ENCODE data around the gene PLEKHA5.
"Not testable (repeated sequence)": the region's sequence is repeated elsewhere in the genome, so short reads cannot be mapped to it uniquely, and the experiment has no call there.

Gene PLEKHA5

GRCh38 chr12:19338405-19338804, 208.9 kb downstream of the PLEKHA5 start:
- H3K9me3 ChIP-seq: no peaks in the 10 kb centered on the region
- H3K27ac ChIP-seq: no peak overlapping the region
- TF ChIP-seq CTCF (IDR thresholded peaks at IDR 0.05): no peak
- H3K36me3 ChIP-seq: no peaks in the 10 kb centered on the region
- no peaks in the 10 kb centered on the region for H3K4me1 ChIP-seq (ENCODE audit: control insufficient read depth in 1 of 2, insufficient read depth in 1 of 2, low read depth in 1 of 2, low read length in 1 of 2)
- no peak overlapping the region for H3K4me3 ChIP-seq (ENCODE audit: low read depth in 1 of 2, low read length in 1 of 2)
- H3K27me3 ChIP-seq: no peaks in the 10 kb centered on the region

GRCh38 chr12:19350850-19351249, 221.3 kb downstream of the PLEKHA5 start:
- H3K27ac ChIP-seq; H3K36me3 ChIP-seq; H3K9me3 ChIP-seq; H3K27me3 ChIP-seq; H3K4me1 ChIP-seq (ENCODE audit: control insufficient read depth in 1 of 2, insufficient read depth in 1 of 2, low read depth in 1 of 2, low read length in 1 of 2); H3K4me3 ChIP-seq (ENCODE audit: low read depth in 1 of 2, low read length in 1 of 2): not testable (repeated sequence)

GRCh38 chr12:19351346-19351745, 221.8 kb downstream of the PLEKHA5 start:
- no peaks in the 10 kb centered on the region for H3K27me3 ChIP-seq
- no peaks in the 10 kb centered on the region for H3K4me1 ChIP-seq (ENCODE audit: control insufficient read depth in 1 of 2, insufficient read depth in 1 of 2, low read depth in 1 of 2, low read length in 1 of 2)
- no peak overlapping the region for H3K4me3 ChIP-seq (ENCODE audit: low read depth in 1 of 2, low read length in 1 of 2)
- no peak for TF ChIP-seq CTCF (IDR thresholded peaks at IDR 0.05)
- H3K27ac ChIP-seq: no peak overlapping the region
- no peaks in the 10 kb centered on the region for H3K9me3 ChIP-seq
- no peaks in the 10 kb centered on the region for H3K36me3 ChIP-seq

- TF ChIP-seq CTCF (IDR thresholded peaks at IDR 0.05): no peak
- Histone ChIP-seq H3K36me3 (no peaks in the 10 kb centered on the region), H3K4me1 (ENCODE audit: control insufficient read depth in 1 of 2, insufficient read depth in 1 of 2, low read depth in 1 of 2, low read length in 1 of 2) (no peaks in the 10 kb centered on the region), H3K27ac (no peak overlapping the region), H3K4me3 (ENCODE audit: low read depth in 1 of 2, low read length in 1 of 2) (no peak overlapping the region), H3K9me3 (no peaks in the 10 kb centered on the region), H3K27me3 (no peaks in the 10 kb centered on the region)
Measured at GRCh38 chr12:19369691-19370148, 240.2 kb downstream of the PLEKHA5 start.

GRCh38 chr12:19373586-19373985, 244.1 kb downstream of the PLEKHA5 start:
- no peak for TF ChIP-seq CTCF (IDR thresholded peaks at IDR 0.05)
- no peaks in the 10 kb centered on the region for H3K27me3 ChIP-seq
- no peaks in the 10 kb centered on the region for H3K9me3 ChIP-seq
- no peak overlapping the region for H3K4me3 ChIP-seq (ENCODE audit: low read depth in 1 of 2, low read length in 1 of 2)
- no peaks in the 10 kb centered on the region for H3K36me3 ChIP-seq
- no peaks in the 10 kb centered on the region for H3K4me1 ChIP-seq (ENCODE audit: control insufficient read depth in 1 of 2, insufficient read depth in 1 of 2, low read depth in 1 of 2, low read length in 1 of 2)
- no peak overlapping the region for H3K27ac ChIP-seq

GRCh38 chr12:19375888-19376287, 246.4 kb downstream of the PLEKHA5 start:
- no peaks in the 10 kb centered on the region for H3K36me3 ChIP-seq

More at GRCh38 chr12:19375888-19376287, 246.4 kb downstream of the PLEKHA5 start:
- Histone ChIP-seq H3K4me1 (ENCODE audit: control insufficient read depth in 1 of 2, insufficient read depth in 1 of 2, low read depth in 1 of 2, low read length in 1 of 2) (no peaks in the 10 kb centered on the region), H3K27me3 (no peaks in the 10 kb centered on the region), H3K4me3 (ENCODE audit: low read depth in 1 of 2, low read length in 1 of 2) (no peak overlapping the region), H3K9me3 (no peaks in the 10 kb centered on the region), H3K27ac (no peak overlapping the region)
- no peak for TF ChIP-seq CTCF (IDR thresholded peaks at IDR 0.05)
